Natural killer cell (primary cell): Measurements from ENCODE around the gene UBAP1L. TPM values are rescaled to one million over a fixed set of nuclear protein-coding genes. Genes with fewer than 3 reads are reported as not detected.
A peak's percentile ranks its signal among the peaks of the same experiment; 100 is the strongest.
"Not testable (repeated sequence)": the region's sequence is repeated elsewhere in the genome, so short reads cannot be mapped to it uniquely, and the experiment has no call there.

Experiments used
- ATAC-seq, 3 donors: fragments of 150-1000 bp in 2 of 3; fragments of 200-7000 bp in 1 of 3; cut with Tn5 transposase; 1 replicate in 1 of 3; 2 replicates in 2 of 3; pipeline ENCODE4 v1.10.0; 2021; ENCODE audit warnings: mild to moderate bottlenecking in 2 of 3, moderate library complexity in 2 of 3
- DNase-seq, 2 donors: peaks; one replicate each; pipeline versions ENCODE4 v3.0.0 to v3.0.0-alpha.2; 2013 to 2021; ENCODE audit warnings: mixed read lengths in 1 of 2
- H3K27ac ChIP-seq: one replicate; pipeline ENCODE4 v1.5.1; 2013; ENCODE audit warnings: mild to moderate bottlenecking, low read length
- H3K27me3 ChIP-seq: one replicate; pipeline ENCODE4 v1.6.1; 2013; ENCODE audit warnings: low read length; ENCODE audit not compliant: control insufficient read depth, insufficient read depth
- H3K36me3 ChIP-seq: one replicate; pipeline ENCODE4 v1.6.1; 2013; ENCODE audit warnings: low read length; ENCODE audit not compliant: control insufficient read depth, insufficient read depth
- H3K4me1 ChIP-seq: one replicate; pipeline ENCODE4 v1.6.1; 2013; ENCODE audit warnings: low read length; ENCODE audit not compliant: control insufficient read depth, insufficient read depth
- H3K4me3 ChIP-seq: one replicate; pipeline ENCODE4 v1.5.1; 2013; ENCODE audit warnings: low read length
- H3K9me3 ChIP-seq: one replicate; pipeline ENCODE4 v1.6.1; 2013; ENCODE audit warnings: low read length; ENCODE audit not compliant: control insufficient read depth, insufficient read depth
- H3K27ac Mint-ChIP-seq, 2 donors: one replicate each; pipeline ENCODE4 v1.8.0; 2022; ENCODE audit warnings: mild to moderate bottlenecking in 2 of 2, mixed read lengths in 2 of 2, moderate library complexity in 1 of 2
- H3K27me3 Mint-ChIP-seq, 2 donors: one replicate each; pipeline ENCODE4 v1.8.0; 2022; ENCODE audit warnings: low read depth in 2 of 2, mixed read lengths in 2 of 2
- H3K36me3 Mint-ChIP-seq: one replicate; pipeline ENCODE4 v1.8.0; 2022; ENCODE audit warnings: mixed read lengths
- H3K4me1 Mint-ChIP-seq, 2 donors: one replicate each; pipeline ENCODE4 v1.8.0; 2022; ENCODE audit warnings: mixed read lengths in 2 of 2
- H3K4me3 Mint-ChIP-seq: one replicate; pipeline ENCODE4 v1.8.0; 2022; ENCODE audit warnings: mild to moderate bottlenecking, moderate library complexity, mixed read lengths
- H3K9me3 Mint-ChIP-seq, 2 donors: one replicate each; pipeline ENCODE4 v1.8.0; 2022; ENCODE audit warnings: mixed read lengths in 2 of 2
- CTCF ChIP-seq: fragments of 200-600 bp; IDR thresholded peaks from one replicate; pipeline ENCODE4 v1.8.0; 2022; ENCODE audit warnings: antibody characterized with exemption
- WGBS: methylation state at CpG from one replicate; pipeline ENCODE4 v1.1.7; 2013; ENCODE audit warnings: missing lambda C conversion rate; ENCODE audit not compliant: insufficient coverage; 5-methylcytosine and 5-hydroxymethylcytosine counted together
- intact Hi-C: fragments of 100-400 bp; cut with micrococcal nuclease; formaldehyde crosslinking; loops from one replicate; pipeline ENCODE4 v1.14.2; 2022
- total RNA-seq, 4 donors: library from RNA; stranded (reverse); fragments of 120-200 nt in 1 of 4; gene quantifications; one replicate each; pipeline versions ENCODE4 v1.2.3 to v1.2.4, GENCODE V29; 2013 to 2022

The UBAP1L gene
- total RNA-seq, 3 donors from 2014 or later (not counting 1 experiment from before 2014, with no cell fraction given), result 4.3 to 8.0 (median 7.5) TPM

GRCh38 chr15:65154720-65155119 is 39.7 kb upstream of the UBAP1L start:
- H3K36me3 ChIP-seq, result peaks cover 76% of the 10 kb centered on the region
- intact Hi-C loops, result no loop called here
- no peaks in the 10 kb centered on the region for H3K4me1 ChIP-seq
- 95% methylated on average over 6 of the region's 6 CpGs for WGBS
- TF ChIP-seq CTCF, result no peak
- Mint-ChIP-seq H3K27ac (no peak overlapping the region), H3K36me3 (peaks cover 17% of the 10 kb centered on the region), H3K27me3 (no peaks in the 10 kb centered on the region), H3K4me3 (no peak overlapping the region), H3K4me1 (no peaks in the 10 kb centered on the region), H3K9me3 (no peaks in the 10 kb centered on the region)
- no peak overlapping the region for H3K27ac ChIP-seq
- ATAC-seq (no peak), DNase-seq (no peak)
- no peak overlapping the region for H3K4me3 ChIP-seq
- no peaks in the 10 kb centered on the region for H3K9me3 ChIP-seq
- H3K27me3 ChIP-seq, result no peaks in the 10 kb centered on the region

GRCh38 chr15:65147902-65148301 is 32.9 kb upstream of the UBAP1L start:
- H3K4me1 Mint-ChIP-seq, result no peaks in the 10 kb centered on the region
- ATAC-seq (no peak), DNase-seq (no peak)
- Histone ChIP-seq H3K9me3 (no peaks in the 10 kb centered on the region), H3K27ac (no peak overlapping the region), H3K4me1 (no peaks in the 10 kb centered on the region), H3K4me3 (no peak overlapping the region), H3K27me3 (no peaks in the 10 kb centered on the region), H3K36me3 (peaks cover 29% of the 10 kb centered on the region)
- no peaks in the 10 kb centered on the region for H3K27me3 Mint-ChIP-seq
- no peak for TF ChIP-seq CTCF
- H3K27ac Mint-ChIP-seq, result peak overlapping the region; percentile 15 to 21
- no peaks in the 10 kb centered on the region for H3K9me3 Mint-ChIP-seq
- H3K4me3 Mint-ChIP-seq, result no peak overlapping the region
- intact Hi-C loops, result no loop called here
- 95% methylated on average over 3 of the region's 3 CpGs for WGBS
- no peaks in the 10 kb centered on the region for H3K36me3 Mint-ChIP-seq

- DNase-seq (no peak), ATAC-seq (no peak)
- no peaks in the 10 kb centered on the region for H3K27me3 Mint-ChIP-seq
- no peak overlapping the region for H3K27ac ChIP-seq
- no peaks in the 10 kb centered on the region for H3K36me3 Mint-ChIP-seq
- intact Hi-C loops, result no loop called here
- WGBS, result 93% methylated on average over 4 of the region's 4 CpGs
- H3K4me1 Mint-ChIP-seq, result no peaks in the 10 kb centered on the region
- peaks cover 20% of the 10 kb centered on the region for H3K36me3 ChIP-seq
- no peak for TF ChIP-seq CTCF
- no peak overlapping the region for H3K4me3 ChIP-seq
- H3K4me3 Mint-ChIP-seq, result no peak overlapping the region
- no peaks in the 10 kb centered on the region for H3K4me1 ChIP-seq
- no peak overlapping the region for H3K27ac Mint-ChIP-seq
- H3K9me3 ChIP-seq, result no peaks in the 10 kb centered on the region
- no peaks in the 10 kb centered on the region for H3K27me3 ChIP-seq
- H3K9me3 Mint-ChIP-seq, result no peaks in the 10 kb centered on the region
These were observed 31.4 kb upstream of the UBAP1L start for GRCh38 chr15:65146438-65146837.

GRCh38 chr15:65138631-65139030 is 23.6 kb upstream of the UBAP1L start:
- not testable (repeated sequence) for H3K36me3 Mint-ChIP-seq, H3K4me1 Mint-ChIP-seq, H3K9me3 Mint-ChIP-seq, H3K27ac ChIP-seq, H3K27me3 ChIP-seq, H3K4me1 ChIP-seq, H3K4me3 Mint-ChIP-seq, H3K36me3 ChIP-seq, ATAC-seq, H3K9me3 ChIP-seq, DNase-seq, H3K4me3 ChIP-seq, H3K27me3 Mint-ChIP-seq, H3K27ac Mint-ChIP-seq
- WGBS, result 92% methylated on average over 6 of the region's 6 CpGs
- intact Hi-C loops, result loop anchor here (10.0 kb wide), 1 partner anchor 46 kb away; the partner anchor contains the start of gene CLPX

- H3K27ac Mint-ChIP-seq, DNase-seq: not testable (repeated sequence)
- intact Hi-C loops, result loop anchor here (10.0 kb wide), 1 partner anchor 47 kb away; the partner anchor contains the start of gene CLPX
These were observed 22.9 kb upstream of the UBAP1L start for GRCh38 chr15:65137893-65138292.

GRCh38 chr15:65137089-65137488 is 22.1 kb upstream of the UBAP1L start:
- H3K27me3 ChIP-seq, ATAC-seq, H3K9me3 ChIP-seq, DNase-seq, H3K36me3 ChIP-seq, H3K4me3 Mint-ChIP-seq, H3K36me3 Mint-ChIP-seq, H3K9me3 Mint-ChIP-seq, H3K27ac ChIP-seq, H3K4me3 ChIP-seq, H3K27me3 Mint-ChIP-seq, H3K27ac Mint-ChIP-seq: not testable (repeated sequence)
- intact Hi-C loops, result loop anchor here (10.0 kb wide), 1 partner anchor 48 kb away; the partner anchor contains the start of gene CLPX
- peaks cover 9 to 17% of the 10 kb centered on the region in 2 donors for H3K4me1 Mint-ChIP-seq
- H3K4me1 ChIP-seq, result peaks cover 12% of the 10 kb centered on the region
- WGBS, result 93% methylated on average over 7 of the region's 7 CpGs

More at GRCh38 chr15:65137893-65138292, 22.9 kb upstream of the UBAP1L start:
- H3K9me3 Mint-ChIP-seq, H3K36me3 Mint-ChIP-seq, H3K27me3 ChIP-seq, H3K36me3 ChIP-seq, H3K4me3 Mint-ChIP-seq, H3K4me1 ChIP-seq, H3K9me3 ChIP-seq, H3K4me1 Mint-ChIP-seq, H3K27ac ChIP-seq, H3K27me3 Mint-ChIP-seq, H3K4me3 ChIP-seq, ATAC-seq: not testable (repeated sequence)
- 98% methylated on average over 3 of the region's 4 CpGs for WGBS
